ENCODE measurements around the gene ERVH48-1.
"Not testable (repeated sequence)": the region's sequence is repeated elsewhere in the genome, so short reads cannot be mapped to it uniquely, and the experiment has no call there.

Gene ERVH48-1

GRCh38 chr21:42959728-42960127 is 34.3 kb upstream of the ERVH48-1 start:
- Mint-ChIP-seq H3K27ac (no peak overlapping the region), H3K9me3 (peaks cover 4% of the 10 kb centered on the region), H3K4me3 (no peak overlapping the region), H3K36me3 (ENCODE audit: low read depth) (no peaks in the 10 kb centered on the region), H3K4me1 (no peaks in the 10 kb centered on the region), H3K27me3 (ENCODE audit: low read depth, poor library complexity) (peaks cover 15% of the 10 kb centered on the region)
- DNase-seq, result no peak
- no peak for TF ChIP-seq CTCF (IDR thresholded peaks at IDR 0.05)

GRCh38 chr21:42958122-42958521 is 32.7 kb upstream of the ERVH48-1 start:
- peaks cover 15% of the 10 kb centered on the region for H3K27me3 Mint-ChIP-seq (ENCODE audit: low read depth, poor library complexity)
- H3K9me3 Mint-ChIP-seq; DNase-seq; H3K4me1 Mint-ChIP-seq; H3K36me3 Mint-ChIP-seq (ENCODE audit: low read depth); H3K4me3 Mint-ChIP-seq; H3K27ac Mint-ChIP-seq: not testable (repeated sequence)

GRCh38 chr21:42956824-42957630 is 31.6 kb upstream of the ERVH48-1 start:
- no peaks in the 10 kb centered on the region for H3K36me3 Mint-ChIP-seq (ENCODE audit: low read depth)
- no peak for DNase-seq
- H3K9me3 Mint-ChIP-seq, result peaks cover 9% of the 10 kb centered on the region
- H3K4me3 Mint-ChIP-seq, result no peak overlapping the region
- no peak for TF ChIP-seq CTCF (IDR thresholded peaks at IDR 0.05)
- peaks cover 15% of the 10 kb centered on the region for H3K27me3 Mint-ChIP-seq (ENCODE audit: low read depth, poor library complexity)
- H3K4me1 Mint-ChIP-seq, result no peaks in the 10 kb centered on the region
- H3K27ac Mint-ChIP-seq, result no peak overlapping the region

- not testable (repeated sequence) for H3K27ac Mint-ChIP-seq, DNase-seq, H3K4me3 Mint-ChIP-seq, H3K4me1 Mint-ChIP-seq
- Mint-ChIP-seq H3K9me3 (peaks cover 24% of the 10 kb centered on the region), H3K27me3 (ENCODE audit: low read depth, poor library complexity) (peaks cover 16% of the 10 kb centered on the region), H3K36me3 (ENCODE audit: low read depth) (peaks cover 16% of the 10 kb centered on the region)
Observed at GRCh38 chr21:42951193-42951592, 25.8 kb upstream of the ERVH48-1 start.

- peaks cover 15% of the 10 kb centered on the region for H3K9me3 Mint-ChIP-seq
- H3K4me1 Mint-ChIP-seq, H3K27ac Mint-ChIP-seq, DNase-seq, H3K4me3 Mint-ChIP-seq: not testable (repeated sequence)
- H3K27me3 Mint-ChIP-seq (ENCODE audit: low read depth, poor library complexity), result peaks cover 10% of the 10 kb centered on the region
- peaks cover 16% of the 10 kb centered on the region for H3K36me3 Mint-ChIP-seq (ENCODE audit: low read depth)
Observed at GRCh38 chr21:42949094-42949755, 23.8 kb upstream of the ERVH48-1 start.

- H3K9me3 Mint-ChIP-seq, result no peaks in the 10 kb centered on the region
- no peak for DNase-seq
Observed at GRCh38 chr21:42942244-42942643, 16.8 kb upstream of the ERVH48-1 start.

GRCh38 chr21:42941696-42942085 is 16.3 kb upstream of the ERVH48-1 start:
- no peak overlapping the region for H3K4me3 Mint-ChIP-seq
- no peak for TF ChIP-seq CTCF (IDR thresholded peaks at IDR 0.05)
- no peaks in the 10 kb centered on the region for H3K36me3 Mint-ChIP-seq (ENCODE audit: low read depth)
- H3K27ac Mint-ChIP-seq, result no peak overlapping the region
- peaks cover 14% of the 10 kb centered on the region for H3K4me1 Mint-ChIP-seq
- H3K27me3 Mint-ChIP-seq (ENCODE audit: low read depth, poor library complexity), result peaks cover 13% of the 10 kb centered on the region
- no peak for DNase-seq
- H3K9me3 Mint-ChIP-seq, result no peaks in the 10 kb centered on the region

More at GRCh38 chr21:42942244-42942643, 16.8 kb upstream of the ERVH48-1 start:
- Mint-ChIP-seq H3K4me1 (peaks cover 9% of the 10 kb centered on the region), H3K36me3 (ENCODE audit: low read depth) (no peaks in the 10 kb centered on the region), H3K4me3 (no peak overlapping the region), H3K27me3 (ENCODE audit: low read depth, poor library complexity) (peaks cover 13% of the 10 kb centered on the region), H3K27ac (no peak overlapping the region)
- TF ChIP-seq CTCF (IDR thresholded peaks at IDR 0.05), result no peak

All from nephron progenitor cell (in vitro differentiated cells).